GM21390 (cell line): ENCODE data around the gene INSR.
"Not testable (repeated sequence)": the region's sequence is repeated elsewhere in the genome, so short reads cannot be mapped to it uniquely, and the experiment has no call there.

Source experiments
- ATAC-seq: cut with Tn5 transposase; IDR thresholded peaks from one replicate; pipeline ENCODE4 v1.9.1; 2021; ENCODE audit not compliant: unreplicated experiment

INSR gene

GRCh38 chr19:7258041-7258839, 36.0 kb downstream of the INSR start:
- ATAC-seq: no peak

- ATAC-seq: no peak
Measured at GRCh38 chr19:7257148-7258040, 36.8 kb downstream of the INSR start.

DNA sequence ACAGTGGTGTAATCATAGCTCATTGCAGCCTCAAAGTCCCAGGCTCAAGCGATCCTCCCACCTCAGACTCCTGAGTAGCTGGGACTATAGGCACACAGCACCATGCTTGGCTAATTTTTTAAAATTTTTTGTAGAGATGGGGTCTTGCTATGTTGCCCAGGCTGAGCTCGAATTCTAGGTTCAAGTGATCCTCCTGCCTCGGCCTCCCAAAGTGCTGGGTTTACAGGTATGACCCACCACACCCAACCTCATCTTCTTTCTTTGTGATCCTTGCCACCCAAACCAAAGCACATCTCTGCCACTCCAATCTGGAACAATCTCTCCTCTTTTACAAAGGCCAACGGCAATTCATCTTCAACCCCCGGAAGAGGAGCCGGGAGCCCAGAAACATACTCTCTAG, 38.6 kb downstream of the INSR start:
- no peak for ATAC-seq

- no peak for ATAC-seq
Measured at GRCh38 chr19:7255119-7255518, 39.1 kb downstream of the INSR start.

- ATAC-seq: no peak
Measured at GRCh38 chr19:7254590-7254989, 39.6 kb downstream of the INSR start.

DNA sequence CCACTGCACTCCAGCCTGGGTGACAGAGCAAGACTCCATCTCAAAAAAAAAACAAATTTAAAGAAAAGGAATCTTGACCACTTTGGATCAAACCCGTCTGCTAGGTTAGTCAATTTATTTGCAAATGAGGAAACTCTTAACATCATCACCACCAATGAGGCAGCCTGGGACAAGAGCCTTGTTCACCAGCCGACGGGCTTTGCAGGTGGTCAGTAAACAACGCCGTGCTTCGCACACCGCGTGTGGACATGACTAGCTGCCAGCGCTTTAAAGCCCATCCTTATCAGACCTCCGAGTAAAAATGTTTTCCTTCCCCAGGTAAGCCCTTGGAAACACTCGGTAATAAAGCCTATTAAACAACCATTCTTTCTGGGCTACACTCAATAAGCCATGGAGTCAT, 41.9 kb downstream of the INSR start:
- no peak for ATAC-seq

DNA sequence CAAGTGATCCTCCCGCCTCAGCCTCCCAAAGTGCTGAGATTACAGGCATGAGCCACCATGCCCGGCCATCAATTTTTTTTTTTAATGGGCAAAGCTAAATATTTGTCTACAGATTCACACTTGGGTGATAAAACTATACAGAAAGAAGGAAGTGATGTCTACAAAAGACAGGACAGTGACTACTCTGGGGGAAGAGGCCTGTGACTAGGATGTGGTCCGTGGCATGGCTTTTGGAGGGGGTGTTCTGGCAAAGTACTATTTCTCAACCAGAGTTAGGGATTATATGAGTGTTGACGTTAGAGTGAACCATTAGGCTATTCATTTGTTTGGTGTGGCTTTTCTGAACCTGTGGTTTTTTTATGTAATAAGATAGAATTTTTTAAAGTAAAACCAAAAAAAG, 42.7 kb downstream of the INSR start:
- no peak for ATAC-seq

DNA sequence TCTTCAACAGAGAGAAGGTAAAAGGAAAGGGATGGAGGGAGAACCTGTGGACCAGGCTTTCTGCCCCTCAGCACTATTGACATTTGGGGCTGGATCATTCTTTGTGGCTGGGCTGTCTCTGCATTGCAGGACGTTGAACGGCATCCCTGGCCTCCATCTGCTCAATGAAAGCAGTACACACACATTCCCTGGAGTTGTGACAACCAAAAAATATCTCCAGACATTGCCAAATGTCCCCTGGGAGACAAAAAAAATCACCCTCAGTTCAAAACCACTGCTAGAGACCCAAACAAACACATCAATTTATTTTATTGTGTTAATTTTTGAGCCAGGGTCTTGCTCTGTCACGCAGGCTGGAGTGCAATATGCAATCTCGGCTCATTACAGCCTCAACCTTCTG, 43.3 kb downstream of the INSR start:
- no peak for ATAC-seq

- ATAC-seq: no peak
Measured at GRCh38 chr19:7250057-7250596, 44.1 kb downstream of the INSR start.

DNA sequence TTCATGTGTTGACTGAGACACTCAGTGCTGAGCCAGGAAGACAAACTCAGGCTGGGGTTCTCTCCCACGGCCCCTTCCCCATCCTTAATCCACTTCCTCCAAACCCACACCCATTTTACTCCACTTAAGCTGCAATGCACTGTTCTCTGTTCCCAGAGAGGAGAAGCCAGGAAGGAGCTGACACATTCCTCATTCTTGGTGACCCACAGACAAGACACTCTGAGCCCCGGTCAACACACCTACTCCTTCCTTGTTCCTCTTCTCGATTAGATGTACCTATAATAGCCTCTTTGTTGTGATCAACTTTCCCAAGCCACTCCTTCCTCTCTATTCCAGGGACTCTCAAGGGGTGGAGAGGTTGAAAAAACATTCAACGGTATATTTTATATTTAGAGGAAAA, 47.1 kb downstream of the INSR start:
- ATAC-seq: no peak

- ATAC-seq: no peak
Measured at GRCh38 chr19:7246601-7247000, 47.6 kb downstream of the INSR start.

GRCh38 chr19:7242601-7243258, 51.5 kb downstream of the INSR start:
- no peak for ATAC-seq

- ATAC-seq: no peak
Measured at GRCh38 chr19:7238051-7238450, 56.2 kb downstream of the INSR start.

GRCh38 chr19:7236153-7236552, 58.1 kb downstream of the INSR start:
- ATAC-seq: no peak

GRCh38 chr19:7230826-7231225, 63.4 kb downstream of the INSR start:
- no peak for ATAC-seq

DNA sequence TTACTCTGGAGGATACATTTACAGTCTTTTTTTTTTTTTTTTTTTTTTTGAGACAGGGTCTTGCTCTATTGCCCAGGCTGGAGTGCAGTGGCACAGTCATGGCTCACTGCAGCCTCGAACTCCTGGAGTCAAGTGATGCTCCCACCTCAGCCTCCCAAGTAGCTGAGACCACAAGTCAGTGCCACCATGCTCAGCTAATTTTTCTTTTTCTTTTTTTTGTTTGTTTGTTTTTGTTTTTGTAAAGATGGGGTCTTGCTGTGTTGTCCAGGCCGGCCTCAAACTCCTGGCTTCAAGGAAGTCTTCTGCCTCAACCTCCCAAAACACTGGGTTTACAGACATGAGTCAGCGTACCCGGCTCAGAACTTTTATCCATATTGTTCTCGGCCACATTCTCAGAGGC, 64.5 kb downstream of the INSR start:
- ATAC-seq: no peak

- no peak for ATAC-seq
Measured at GRCh38 chr19:7228935-7229541, 65.2 kb downstream of the INSR start.

DNA sequence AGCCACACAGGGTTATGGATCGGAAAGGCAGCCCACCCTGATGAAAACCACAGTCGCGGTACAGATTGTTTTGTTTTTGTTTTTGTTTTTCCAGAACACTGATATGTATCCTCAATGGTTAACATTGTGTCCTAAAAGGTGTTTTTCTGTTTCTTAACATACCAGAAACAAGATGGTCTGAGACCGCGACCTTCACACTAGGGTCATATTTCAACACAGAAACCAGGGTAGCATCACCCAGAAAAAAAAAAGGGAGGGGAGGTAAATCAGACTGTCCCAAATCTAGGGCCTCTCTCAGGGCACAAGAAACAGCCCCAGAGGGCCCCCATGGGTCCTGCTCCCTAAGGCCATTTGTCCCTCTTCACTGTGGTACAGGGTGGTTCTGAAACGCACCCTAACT, 66.5 kb downstream of the INSR start:
- no peak for ATAC-seq

GRCh38 chr19:7227149-7227548, 67.1 kb downstream of the INSR start:
- not testable (repeated sequence) for ATAC-seq

DNA sequence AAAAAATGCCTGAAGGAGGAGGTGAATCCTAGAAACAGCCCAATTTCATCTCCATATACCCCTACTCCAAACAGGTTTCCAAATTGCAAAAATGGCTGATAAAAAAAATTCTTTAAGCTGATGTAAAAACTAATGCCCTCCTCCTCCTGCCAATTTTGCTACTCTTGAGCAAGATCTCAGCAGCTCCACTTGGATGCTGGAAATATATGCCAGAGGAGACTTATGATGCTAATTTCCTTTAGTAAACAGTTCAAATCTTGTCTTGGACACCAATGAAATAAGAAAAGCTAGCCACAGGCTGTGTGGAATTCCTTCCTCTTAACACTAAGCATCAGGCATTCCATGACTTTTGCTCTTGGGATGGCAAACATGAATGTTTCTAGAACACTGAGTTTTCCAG, 67.5 kb downstream of the INSR start:
- ATAC-seq: no peak

DNA sequence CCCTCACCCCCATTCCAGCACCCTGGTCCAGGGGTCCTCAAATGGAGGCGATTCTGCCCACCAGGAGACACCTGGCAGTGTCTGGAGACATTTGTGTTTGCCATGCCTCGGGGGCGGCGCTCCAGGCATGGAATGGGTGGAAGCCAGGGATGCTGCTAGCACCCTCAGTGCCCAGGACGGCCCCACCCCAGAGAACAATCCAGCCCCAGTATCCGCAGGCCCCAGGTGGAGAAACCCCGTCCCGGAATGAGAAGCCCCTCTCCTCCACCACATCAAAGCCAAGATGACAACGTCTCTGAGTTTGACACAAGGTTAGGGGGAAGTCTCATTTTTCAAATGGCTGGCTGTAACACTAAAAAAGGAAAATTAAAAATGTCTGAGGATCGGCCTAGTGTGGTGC, 68.5 kb downstream of the INSR start:
- ATAC-seq: no peak
